ENCODE results near the gene ETNK2.

Gene ETNK2

DNA sequence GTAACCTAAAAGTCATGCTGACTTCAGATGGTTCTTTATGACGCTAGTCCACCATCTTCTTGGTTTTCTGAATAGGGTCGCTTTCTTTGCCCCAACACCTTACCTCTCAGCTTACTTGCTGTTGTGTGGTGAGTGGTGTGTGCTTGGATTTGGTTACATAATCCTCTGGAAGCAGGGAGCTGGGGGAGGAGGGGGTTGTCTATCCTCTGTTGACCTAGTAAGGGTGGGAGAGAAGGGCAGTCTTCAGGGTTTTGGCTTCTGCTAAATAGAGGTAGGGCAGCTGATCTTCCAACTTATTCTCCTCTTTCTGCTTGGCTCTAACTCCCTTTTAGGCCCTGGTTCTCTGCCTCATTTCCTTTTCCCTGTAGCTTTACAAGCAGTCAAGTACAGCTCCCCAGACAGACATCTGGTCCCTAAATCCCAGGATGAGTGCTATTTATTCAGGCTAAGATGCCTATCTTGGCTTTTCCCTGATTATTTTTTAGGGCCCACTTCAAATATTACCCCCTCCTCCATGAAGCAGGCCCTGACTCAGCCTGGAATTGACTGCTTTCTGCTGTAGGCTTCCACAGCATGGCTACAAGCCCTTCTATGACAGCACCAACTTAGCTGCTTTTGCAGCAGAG is 20.7 kb upstream of the ETNK2 start:
- no peaks in the 10 kb centered on the region for H3K36me3 ChIP-seq (ENCODE audit: control insufficient read depth, insufficient read depth, low read length)
- no peak overlapping the region for H3K4me3 ChIP-seq (replicated peaks; ENCODE audit: low read depth, low read length)
- DNase-seq (ENCODE audit: extremely low read depth, insufficient read length): no peak
- no peaks in the 10 kb centered on the region for H3K27me3 ChIP-seq (replicated peaks; ENCODE audit: control insufficient read depth, insufficient read depth, low read length)
- TF ChIP-seq, protein P1, sequence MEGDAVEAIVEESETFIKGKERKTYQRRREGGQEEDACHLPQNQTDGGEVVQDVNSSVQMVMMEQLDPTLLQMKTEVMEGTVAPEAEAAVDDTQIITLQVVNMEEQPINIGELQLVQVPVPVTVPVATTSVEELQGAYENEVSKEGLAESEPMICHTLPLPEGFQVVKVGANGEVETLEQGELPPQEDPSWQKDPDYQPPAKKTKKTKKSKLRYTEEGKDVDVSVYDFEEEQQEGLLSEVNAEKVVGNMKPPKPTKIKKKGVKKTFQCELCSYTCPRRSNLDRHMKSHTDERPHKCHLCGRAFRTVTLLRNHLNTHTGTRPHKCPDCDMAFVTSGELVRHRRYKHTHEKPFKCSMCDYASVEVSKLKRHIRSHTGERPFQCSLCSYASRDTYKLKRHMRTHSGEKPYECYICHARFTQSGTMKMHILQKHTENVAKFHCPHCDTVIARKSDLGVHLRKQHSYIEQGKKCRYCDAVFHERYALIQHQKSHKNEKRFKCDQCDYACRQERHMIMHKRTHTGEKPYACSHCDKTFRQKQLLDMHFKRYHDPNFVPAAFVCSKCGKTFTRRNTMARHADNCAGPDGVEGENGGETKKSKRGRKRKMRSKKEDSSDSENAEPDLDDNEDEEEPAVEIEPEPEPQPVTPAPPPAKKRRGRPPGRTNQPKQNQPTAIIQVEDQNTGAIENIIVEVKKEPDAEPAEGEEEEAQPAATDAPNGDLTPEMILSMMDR (IDR thresholded peaks at IDR 0.05; ENCODE audit: insufficient read depth, low read length, poor library complexity, severe bottlenecking): no peak

DNA sequence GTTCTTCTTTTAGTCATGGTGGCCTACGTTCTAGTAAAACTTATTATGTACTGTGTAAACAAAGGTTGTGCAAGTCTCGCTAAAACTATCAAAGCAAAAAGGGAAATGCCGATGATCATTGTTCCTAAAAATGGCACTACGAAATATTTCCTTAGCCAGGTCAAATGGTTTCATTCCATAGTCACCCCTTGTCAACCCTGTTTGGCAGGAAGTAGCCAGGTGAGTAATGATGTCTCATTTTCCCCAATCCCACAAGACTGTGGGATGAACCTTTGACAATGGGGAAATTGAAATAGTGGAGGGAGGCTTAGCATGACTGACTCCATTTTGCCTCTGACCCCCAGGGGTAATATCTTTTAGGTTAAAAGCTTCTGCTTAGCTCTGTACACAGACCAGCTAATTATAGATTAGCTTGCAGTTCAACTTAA is 19.9 kb upstream of the ETNK2 start:
- Histone ChIP-seq H3K4me3 (replicated peaks; ENCODE audit: low read depth, low read length) (no peak overlapping the region), H3K27me3 (replicated peaks; ENCODE audit: control insufficient read depth, insufficient read depth, low read length) (no peaks in the 10 kb centered on the region), H3K36me3 (ENCODE audit: control insufficient read depth, insufficient read depth, low read length) (no peaks in the 10 kb centered on the region)
- no peak for DNase-seq (ENCODE audit: extremely low read depth, insufficient read length)
- TF ChIP-seq, protein P1 (IDR thresholded peaks at IDR 0.05; ENCODE audit: insufficient read depth, low read length, poor library complexity, severe bottlenecking): no peak

DNA sequence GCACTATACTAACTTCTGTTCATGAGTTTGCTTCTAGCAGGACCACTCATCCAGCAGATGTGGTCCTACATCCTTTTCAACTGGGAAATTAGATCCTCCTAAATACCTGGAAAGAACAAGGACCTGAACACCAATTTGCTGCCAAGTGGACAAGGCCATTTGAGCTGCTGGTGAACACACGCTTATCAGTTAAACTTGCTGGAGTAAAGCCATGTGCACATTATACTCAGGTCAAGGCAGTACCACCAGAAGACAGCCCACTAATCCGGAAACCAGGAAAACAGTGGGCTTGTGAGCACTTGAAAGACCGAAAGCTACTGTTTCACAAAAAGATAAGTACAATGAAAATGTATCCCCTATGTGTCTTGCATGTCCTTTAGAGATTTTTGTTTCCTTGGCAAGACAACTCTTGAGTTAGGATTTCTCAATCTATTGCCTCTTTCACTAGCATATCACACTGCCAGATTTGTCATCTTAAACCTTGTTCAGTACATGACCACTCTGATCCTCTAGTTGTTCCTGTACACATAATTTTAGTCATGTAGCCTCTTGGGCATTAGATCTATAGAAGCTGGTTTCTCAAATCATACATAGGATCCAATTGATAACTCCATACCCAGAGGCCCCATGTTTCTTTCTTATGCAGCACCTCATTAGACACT is 18.8 kb upstream of the ETNK2 start:
- H3K27me3 ChIP-seq (replicated peaks; ENCODE audit: control insufficient read depth, insufficient read depth, low read length): no peaks in the 10 kb centered on the region; the same call in 1 of the 2 replicates
- H3K4me3 ChIP-seq (replicated peaks; ENCODE audit: low read depth, low read length): no peak overlapping the region
- no peak for DNase-seq (ENCODE audit: extremely low read depth, insufficient read length)
- TF ChIP-seq, protein P1 (IDR thresholded peaks at IDR 0.05; ENCODE audit: insufficient read depth, low read length, poor library complexity, severe bottlenecking): no peak
- H3K36me3 ChIP-seq (ENCODE audit: control insufficient read depth, insufficient read depth, low read length): no peaks in the 10 kb centered on the region

DNA sequence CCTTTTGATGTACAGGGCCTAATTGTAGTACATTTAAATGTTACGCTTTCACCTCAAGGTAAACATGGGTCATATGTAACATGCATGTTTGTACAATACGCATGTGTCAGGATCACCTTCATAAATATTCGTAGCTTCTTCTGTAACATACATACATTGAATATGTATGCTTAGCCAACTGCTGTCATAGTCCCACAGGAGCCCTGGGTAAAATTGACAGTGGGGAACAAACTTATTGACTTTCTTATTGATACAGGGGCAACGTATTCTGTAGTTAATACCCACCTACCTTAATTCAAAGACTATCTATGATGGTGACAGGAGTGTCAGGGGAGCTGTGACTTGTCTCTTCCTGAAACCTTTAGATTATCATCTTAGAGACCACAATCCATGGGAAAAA is 18.0 kb upstream of the ETNK2 start:
- TF ChIP-seq, protein P1 (IDR thresholded peaks at IDR 0.05; ENCODE audit: insufficient read depth, low read length, poor library complexity, severe bottlenecking): no peak
- Histone ChIP-seq H3K27me3 (replicated peaks; ENCODE audit: control insufficient read depth, insufficient read depth, low read length) (no peaks in the 10 kb centered on the region; the same call in 1 of the 2 replicates), H3K4me3 (replicated peaks; ENCODE audit: low read depth, low read length) (no peak overlapping the region), H3K36me3 (ENCODE audit: control insufficient read depth, insufficient read depth, low read length) (no peaks in the 10 kb centered on the region)
- no peak for DNase-seq (ENCODE audit: extremely low read depth, insufficient read length)

DNA sequence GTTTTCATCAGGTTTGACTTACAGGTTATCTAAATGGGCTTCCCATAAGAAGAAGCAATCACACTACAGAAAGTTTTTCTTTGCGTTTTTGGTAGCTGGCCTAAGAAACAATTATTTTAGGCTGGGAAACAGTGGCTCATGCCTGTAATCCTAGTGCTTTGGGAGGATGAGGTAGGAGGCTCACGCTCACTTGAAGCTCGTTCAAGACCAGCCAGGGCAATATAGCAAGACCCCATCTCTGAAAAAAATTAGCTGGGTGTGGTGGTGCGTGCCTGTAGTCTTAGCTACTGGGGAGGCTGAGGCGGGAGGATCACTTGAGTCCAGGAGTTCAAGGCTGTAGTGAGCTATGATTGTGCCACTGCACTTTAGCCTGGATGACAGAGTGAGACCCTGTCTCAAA is 15.9 kb upstream of the ETNK2 start:
- no peak overlapping the region for H3K4me3 ChIP-seq (replicated peaks; ENCODE audit: low read depth, low read length)
- TF ChIP-seq, protein P1 (IDR thresholded peaks at IDR 0.05; ENCODE audit: insufficient read depth, low read length, poor library complexity, severe bottlenecking): no peak
- H3K27me3 ChIP-seq (replicated peaks; ENCODE audit: control insufficient read depth, insufficient read depth, low read length): no peaks in the 10 kb centered on the region; the same call in 1 of the 2 replicates
- no peak for DNase-seq (ENCODE audit: extremely low read depth, insufficient read length)
- no peaks in the 10 kb centered on the region for H3K36me3 ChIP-seq (ENCODE audit: control insufficient read depth, insufficient read depth, low read length)

All from GM06990 (cell line).